DOHH2 (cell line): ENCODE results near the gene KRT20.

ENCODE experiments used
- H3F3A ChIP-seq: fragments of 200-600 bp; sonication (generic), shearing (Covaris generic); 2 replicates; pipeline ENCODE4 v1.6.0; 2016; ENCODE audit warnings: antibody characterized with exemption, mild to moderate bottlenecking; ENCODE audit not compliant: control insufficient read depth, insufficient read depth
- H3K27ac ChIP-seq: fragments of 200-600 bp; sonication (generic); 2 replicates; pipeline ENCODE4 v1.5.1; 2014; ENCODE audit warnings: low read depth, mild to moderate bottlenecking, low read length, moderate library complexity
- H3K27me3 ChIP-seq: fragments of 200-600 bp; sonication (generic); 2 replicates; pipeline ENCODE4 v1.6.1; 2014; ENCODE audit warnings: mild to moderate bottlenecking, low read length, mixed read lengths; ENCODE audit not compliant: control insufficient read depth
- H3K36me3 ChIP-seq: fragments of 200-600 bp; sonication (generic); 2 replicates; pipeline ENCODE4 v1.6.1; 2014; ENCODE audit warnings: mild to moderate bottlenecking, low read length, moderate library complexity, mixed read lengths; ENCODE audit not compliant: control insufficient read depth
- H3K4me1 ChIP-seq: fragments of 200-600 bp; sonication (generic); 2 replicates; pipeline ENCODE4 v1.6.1; 2014; ENCODE audit warnings: mild to moderate bottlenecking, low read length, mixed read lengths; ENCODE audit not compliant: control insufficient read depth
- H3K4me2 ChIP-seq: fragments of 200-600 bp; sonication (generic); 2 replicates; pipeline ENCODE4 v1.6.0; 2014; ENCODE audit warnings: mild to moderate bottlenecking, low read length, moderate library complexity
- H3K4me3 ChIP-seq: fragments of 200-600 bp; sonication (generic); 2 replicates; pipeline ENCODE4 v1.5.1; 2014; ENCODE audit warnings: mild to moderate bottlenecking, low read length, mixed read lengths
- H3K79me2 ChIP-seq: fragments of 200-600 bp; sonication (generic); 2 replicates; pipeline ENCODE4 v1.6.1; 2014; ENCODE audit warnings: mild to moderate bottlenecking, low read length, mixed read lengths; ENCODE audit not compliant: control insufficient read depth
- H3K9me2 ChIP-seq: fragments of 200-600 bp; sonication (generic); replicated peaks from 2 replicates; pipeline ENCODE4 v1.6.1; 2014; ENCODE audit warnings: mild to moderate bottlenecking, low read length, mixed read lengths; ENCODE audit not compliant: control insufficient read depth
- H3K9me3 ChIP-seq: fragments of 200-600 bp; sonication (generic); 2 replicates; pipeline ENCODE4 v1.6.1; 2014; ENCODE audit warnings: antibody characterized with exemption, low read length, mixed read lengths; ENCODE audit not compliant: control insufficient read depth, insufficient read depth
- H4K20me1 ChIP-seq: fragments of 200-600 bp; sonication (generic); 2 replicates; pipeline ENCODE4 v1.6.0; 2014; ENCODE audit warnings: low read depth, mild to moderate bottlenecking, antibody characterized with exemption, low read length, moderate library complexity; ENCODE audit not compliant: control insufficient read depth, insufficient read depth
- CTCF ChIP-seq: fragments of 200-600 bp; sonication (generic); IDR thresholded peaks from one replicate; pipeline ENCODE4 v1.5.1; 2014; ENCODE audit warnings: antibody characterized with exemption, mild to moderate bottlenecking, low read depth, low read length; ENCODE audit not compliant: poor library complexity, severe bottlenecking
- EZH2phosphoT487 ChIP-seq: fragments of 200-600 bp; sonication (generic); IDR thresholded peaks from 2 replicates; pipeline ENCODE4 v1.6.1; 2017; ENCODE audit warnings: borderline replicate concordance, mild to moderate bottlenecking, antibody characterized with exemption, low read length, moderate library complexity, mixed read lengths

Gene KRT20

GRCh38 chr17:40866838-40867237 is 18.2 kb downstream of the KRT20 start, which contains the start of gene KRT12:
Gene KRT12, minus strand, starts transcription at chr17:40867223. Its CDS starts 37 bp downstream, at chr17:40867186.
- Histone ChIP-seq H3F3A (no peaks in the 10 kb centered on the region), H3K4me3 (no peak within 1 kb of the TSS), H4K20me1 (no peaks in the 10 kb centered on the region), H3K36me3 (no peaks in the 10 kb centered on the region), H3K4me2 (no peak within 1 kb of the TSS), H3K27me3 (peaks cover 4% of the 10 kb centered on the region), H3K9me3 (no peaks in the 10 kb centered on the region), H3K79me2 (no peaks in the 10 kb centered on the region), H3K4me1 (no peaks in the 10 kb centered on the region), H3K9me2 (no peaks in the 10 kb centered on the region), H3K27ac (no peak within 1 kb of the TSS)
- no peak for TF ChIP-seq EZH2phosphoT487
- TF ChIP-seq CTCF, result no peak

- H3F3A ChIP-seq, result no peaks in the 10 kb centered on the region
- H3K4me1 ChIP-seq, result no peaks in the 10 kb centered on the region
- no peaks in the 10 kb centered on the region for H3K36me3 ChIP-seq
- no peak for TF ChIP-seq EZH2phosphoT487
- no peak for TF ChIP-seq CTCF
- H4K20me1 ChIP-seq, result no peaks in the 10 kb centered on the region
- H3K4me2 ChIP-seq, result no peak overlapping the region
- no peaks in the 10 kb centered on the region for H3K9me3 ChIP-seq
- H3K4me3 ChIP-seq, result no peak overlapping the region
- no peaks in the 10 kb centered on the region for H3K79me2 ChIP-seq
- no peak overlapping the region for H3K27ac ChIP-seq
- no peaks in the 10 kb centered on the region for H3K9me2 ChIP-seq
- H3K27me3 ChIP-seq, result peaks cover 7% of the 10 kb centered on the region
Measured at GRCh38 chr17:40864661-40865390, 20.2 kb downstream of the KRT20 start.

- H3K79me2 ChIP-seq, result no peaks in the 10 kb centered on the region
- H3K4me1 ChIP-seq, result no peaks in the 10 kb centered on the region
- peaks cover 7% of the 10 kb centered on the region; the same call in 1 of the 2 replicates for H3K27me3 ChIP-seq
- no peak overlapping the region for H3K4me3 ChIP-seq
- no peak overlapping the region for H3K27ac ChIP-seq
- H4K20me1 ChIP-seq, result no peaks in the 10 kb centered on the region
- H3F3A ChIP-seq, result no peaks in the 10 kb centered on the region
- H3K4me2 ChIP-seq, result no peak overlapping the region
- no peaks in the 10 kb centered on the region for H3K9me3 ChIP-seq
- no peak for TF ChIP-seq EZH2phosphoT487
- no peak for TF ChIP-seq CTCF
- H3K9me2 ChIP-seq, result no peaks in the 10 kb centered on the region
- H3K36me3 ChIP-seq, result no peaks in the 10 kb centered on the region
Measured at GRCh38 chr17:40862985-40863733, 21.9 kb downstream of the KRT20 start.
